ENCODE results near the gene DAPK2.

DAPK2 gene

DNA sequence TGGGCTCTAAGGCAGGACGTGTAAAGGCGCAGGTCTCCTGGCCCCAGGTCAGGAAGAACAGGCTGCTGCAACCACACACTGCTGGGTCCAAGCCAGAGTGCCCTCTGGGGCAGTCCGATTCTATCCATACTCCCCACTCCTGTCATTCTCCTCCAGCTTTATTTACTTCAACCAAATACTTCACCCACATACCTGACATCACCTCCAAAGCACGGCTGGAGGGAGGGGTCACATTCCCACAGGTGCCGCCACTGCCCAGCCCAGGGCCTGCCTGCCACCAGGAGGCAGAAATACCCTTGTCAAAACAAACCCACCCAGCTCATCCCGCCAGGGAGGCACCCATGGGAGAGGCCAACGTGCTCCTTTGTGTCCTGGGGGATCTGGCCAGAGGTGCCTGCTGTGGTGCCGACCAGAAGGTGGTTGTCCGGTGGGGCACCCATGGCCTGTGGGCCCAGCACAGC lies 100.4 kb downstream of the DAPK2 start:
- TF ChIP-seq, protein P1, sequence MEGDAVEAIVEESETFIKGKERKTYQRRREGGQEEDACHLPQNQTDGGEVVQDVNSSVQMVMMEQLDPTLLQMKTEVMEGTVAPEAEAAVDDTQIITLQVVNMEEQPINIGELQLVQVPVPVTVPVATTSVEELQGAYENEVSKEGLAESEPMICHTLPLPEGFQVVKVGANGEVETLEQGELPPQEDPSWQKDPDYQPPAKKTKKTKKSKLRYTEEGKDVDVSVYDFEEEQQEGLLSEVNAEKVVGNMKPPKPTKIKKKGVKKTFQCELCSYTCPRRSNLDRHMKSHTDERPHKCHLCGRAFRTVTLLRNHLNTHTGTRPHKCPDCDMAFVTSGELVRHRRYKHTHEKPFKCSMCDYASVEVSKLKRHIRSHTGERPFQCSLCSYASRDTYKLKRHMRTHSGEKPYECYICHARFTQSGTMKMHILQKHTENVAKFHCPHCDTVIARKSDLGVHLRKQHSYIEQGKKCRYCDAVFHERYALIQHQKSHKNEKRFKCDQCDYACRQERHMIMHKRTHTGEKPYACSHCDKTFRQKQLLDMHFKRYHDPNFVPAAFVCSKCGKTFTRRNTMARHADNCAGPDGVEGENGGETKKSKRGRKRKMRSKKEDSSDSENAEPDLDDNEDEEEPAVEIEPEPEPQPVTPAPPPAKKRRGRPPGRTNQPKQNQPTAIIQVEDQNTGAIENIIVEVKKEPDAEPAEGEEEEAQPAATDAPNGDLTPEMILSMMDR (IDR thresholded peaks at IDR 0.05; ENCODE audit: low read depth, low read length, missing control alignments), result no peak
- Histone ChIP-seq H3K36me3 (replicated peaks) (no peaks in the 10 kb centered on the region), H3K27me3 (replicated peaks) (no peaks in the 10 kb centered on the region), H3K27ac (no peak overlapping the region), H3K4me3 (ENCODE audit: low read depth, low read length) (no peak overlapping the region)
- in situ Hi-C loops (cut with HindIII; ENCODE audit: low pct_ligation_motif_present, low sequenced_read_pairs), result no loop called here
- DNase-seq, result no peak

DNA sequence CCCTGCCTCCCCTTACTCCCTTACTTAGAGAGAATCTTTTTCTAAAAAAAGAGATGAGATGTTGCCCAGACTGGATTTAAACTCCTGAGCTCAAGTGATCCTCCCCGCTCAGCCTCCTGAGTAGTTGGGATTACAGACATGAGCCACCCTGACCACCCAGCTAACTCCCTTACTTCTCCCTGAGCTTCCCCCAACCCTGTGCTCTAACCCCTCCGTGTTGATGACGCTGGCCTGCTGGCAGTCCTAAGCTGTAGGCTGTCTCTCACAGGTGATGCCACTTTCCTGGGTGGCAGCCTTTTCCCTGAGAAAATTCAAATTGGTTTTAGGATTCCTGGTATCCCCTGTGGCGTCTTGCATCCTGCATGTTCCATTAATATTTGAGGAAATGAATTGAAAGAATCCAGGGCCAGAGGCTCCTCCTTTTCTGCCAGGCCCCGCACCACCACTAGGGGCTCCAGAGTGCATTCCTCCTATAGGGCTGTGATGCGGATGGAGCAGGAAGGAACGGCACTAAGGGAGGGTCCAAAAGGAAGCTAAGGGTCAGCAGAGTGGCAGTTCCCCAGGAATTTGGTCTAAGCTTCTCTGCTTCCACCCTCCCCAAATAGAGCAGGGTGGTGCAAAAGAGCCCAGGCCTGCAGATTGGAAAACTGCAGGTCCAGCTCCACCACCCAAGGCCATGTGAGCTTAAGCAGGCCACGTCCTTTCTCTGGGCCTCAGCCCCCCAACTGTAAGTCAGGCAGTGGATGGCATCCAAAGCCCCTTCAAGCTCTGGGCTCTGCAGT lies 101.1 kb downstream of the DAPK2 start:
- in situ Hi-C loops (cut with HindIII; ENCODE audit: low pct_ligation_motif_present, low sequenced_read_pairs), result no loop called here
- Histone ChIP-seq H3K36me3 (replicated peaks) (no peaks in the 10 kb centered on the region), H3K27me3 (replicated peaks) (no peaks in the 10 kb centered on the region), H3K4me3 (ENCODE audit: low read depth, low read length) (no peak overlapping the region), H3K27ac (no peak overlapping the region)
- TF ChIP-seq, protein P1 (IDR thresholded peaks at IDR 0.05; ENCODE audit: low read depth, low read length, missing control alignments), result peak; percentile 99
- peak; percentile 44 for DNase-seq

DNA sequence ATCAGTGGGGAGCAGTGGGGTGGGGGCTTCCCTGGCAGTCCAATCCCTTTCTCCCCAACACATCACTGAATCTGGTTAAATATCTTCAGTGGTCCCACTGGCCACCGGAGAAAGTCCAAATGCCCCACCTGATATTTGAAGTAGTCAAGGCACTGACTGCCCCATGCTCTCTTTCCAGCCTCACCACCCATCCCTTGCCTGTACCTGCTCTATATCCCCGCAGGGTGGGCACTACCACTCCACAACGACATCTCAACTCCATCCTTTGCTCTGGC lies 101.7 kb downstream of the DAPK2 start:
- TF ChIP-seq, protein P1 (IDR thresholded peaks at IDR 0.05; ENCODE audit: low read depth, low read length, missing control alignments), result no peak
- in situ Hi-C loops (cut with HindIII; ENCODE audit: low pct_ligation_motif_present, low sequenced_read_pairs), result no loop called here
- DNase-seq, result no peak
- Histone ChIP-seq H3K36me3 (replicated peaks) (no peaks in the 10 kb centered on the region), H3K27me3 (replicated peaks) (no peaks in the 10 kb centered on the region), H3K27ac (no peak overlapping the region), H3K4me3 (ENCODE audit: low read depth, low read length) (no peak overlapping the region)

DNA sequence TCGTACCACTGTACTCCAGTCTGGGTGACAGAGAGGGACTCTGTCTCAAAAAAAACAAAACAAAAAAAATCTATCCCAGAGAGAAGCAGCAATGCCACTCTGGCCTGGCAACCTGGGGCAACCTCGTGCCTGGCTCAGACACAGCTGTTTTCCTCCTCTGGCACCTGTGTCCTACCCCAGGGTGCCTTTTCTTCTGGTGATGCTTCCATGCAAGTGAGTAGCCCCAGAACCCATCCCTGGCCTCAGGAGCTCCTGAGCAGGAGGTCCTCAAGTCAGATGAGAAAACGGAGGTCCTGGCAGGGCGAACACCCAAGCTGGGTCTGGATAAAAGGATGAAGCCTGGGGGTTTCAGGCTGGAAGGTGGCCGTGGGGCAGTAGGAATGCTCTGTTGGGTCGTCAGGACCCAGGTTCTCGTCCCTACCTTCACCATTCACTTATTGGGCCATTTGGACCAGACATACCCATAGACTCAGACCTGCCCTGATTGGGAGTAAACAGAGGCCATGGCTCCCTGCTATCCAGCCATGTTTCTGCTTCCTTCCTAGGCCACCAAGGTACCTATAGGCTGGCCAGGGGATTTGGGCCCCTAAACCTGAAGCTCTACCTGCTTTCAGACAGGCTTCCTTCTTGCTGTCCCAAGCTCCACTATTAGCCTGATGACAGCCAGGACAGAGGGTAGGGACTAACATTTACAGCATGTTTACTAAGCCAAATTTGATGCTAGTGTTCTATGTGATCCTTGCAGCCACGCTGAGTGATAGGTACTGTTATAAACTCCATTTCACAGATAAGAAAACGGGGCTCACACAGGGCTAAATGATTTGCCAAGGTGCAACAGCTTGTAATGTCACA lies 102.2 kb downstream of the DAPK2 start:
- no peaks in the 10 kb centered on the region for H3K36me3 ChIP-seq (replicated peaks)
- H3K4me3 ChIP-seq (ENCODE audit: low read depth, low read length), result no peak overlapping the region
- in situ Hi-C loops (cut with HindIII; ENCODE audit: low pct_ligation_motif_present, low sequenced_read_pairs), result no loop called here
- TF ChIP-seq, protein P1 (IDR thresholded peaks at IDR 0.05; ENCODE audit: low read depth, low read length, missing control alignments), result no peak
- DNase-seq, result no peak
- no peaks in the 10 kb centered on the region for H3K27me3 ChIP-seq (replicated peaks)
- no peak overlapping the region for H3K27ac ChIP-seq

DNA sequence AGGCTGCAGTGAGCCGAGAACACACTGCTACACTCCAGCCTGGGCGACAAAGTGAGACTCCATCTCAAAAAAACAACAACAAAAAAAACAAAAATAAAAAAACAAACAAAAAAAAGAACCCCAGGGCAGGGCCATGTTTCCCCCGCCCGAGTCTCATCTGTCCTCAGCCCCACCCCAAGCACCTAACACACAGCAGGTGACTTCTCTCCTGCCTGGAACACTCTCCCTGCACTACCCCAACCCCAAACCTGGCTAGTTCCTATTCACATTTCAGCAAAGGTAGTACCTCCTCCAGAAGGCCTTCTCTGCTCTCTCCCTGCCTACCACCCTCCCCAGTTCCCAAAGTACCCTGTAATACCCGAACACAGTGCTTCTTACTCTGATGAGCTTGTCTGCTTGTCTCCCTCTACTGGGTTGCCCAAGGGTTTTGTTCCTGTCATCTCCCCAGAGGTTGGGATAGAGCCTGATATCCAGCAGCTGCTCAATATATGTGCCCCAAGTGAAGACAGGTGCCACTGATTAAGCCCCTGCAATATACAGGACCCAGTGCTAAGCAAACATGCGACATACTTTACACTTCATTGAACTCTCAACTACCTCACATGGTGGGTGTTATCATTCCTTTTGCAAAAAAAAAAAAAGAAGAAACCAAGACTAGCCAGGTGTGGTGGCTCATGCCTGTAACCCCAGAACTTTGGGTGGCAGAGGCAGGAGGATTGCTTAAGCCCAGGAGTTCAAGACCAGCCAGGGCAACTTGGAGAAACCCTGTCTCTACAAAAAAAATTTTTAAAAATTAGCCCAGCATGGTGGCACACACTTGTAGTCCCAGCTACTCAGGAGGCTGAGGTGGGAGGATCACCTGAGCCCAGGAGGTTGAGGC lies 103.6 kb downstream of the DAPK2 start:
- Histone ChIP-seq H3K27me3 (replicated peaks) (no peaks in the 10 kb centered on the region), H3K27ac (no peak overlapping the region), H3K36me3 (replicated peaks) (no peaks in the 10 kb centered on the region), H3K4me3 (ENCODE audit: low read depth, low read length) (no peak overlapping the region)
- in situ Hi-C loops (cut with HindIII; ENCODE audit: low pct_ligation_motif_present, low sequenced_read_pairs), result no loop called here
- no peak for DNase-seq
- TF ChIP-seq, protein P1 (IDR thresholded peaks at IDR 0.05; ENCODE audit: low read depth, low read length, missing control alignments), result no peak

Measured in brain microvascular endothelial cell (primary cell).